ENCODE measurements around the gene TMEM119.

Gene TMEM119, protein sequence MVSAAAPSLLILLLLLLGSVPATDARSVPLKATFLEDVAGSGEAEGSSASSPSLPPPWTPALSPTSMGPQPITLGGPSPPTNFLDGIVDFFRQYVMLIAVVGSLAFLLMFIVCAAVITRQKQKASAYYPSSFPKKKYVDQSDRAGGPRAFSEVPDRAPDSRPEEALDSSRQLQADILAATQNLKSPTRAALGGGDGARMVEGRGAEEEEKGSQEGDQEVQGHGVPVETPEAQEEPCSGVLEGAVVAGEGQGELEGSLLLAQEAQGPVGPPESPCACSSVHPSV

DNA sequence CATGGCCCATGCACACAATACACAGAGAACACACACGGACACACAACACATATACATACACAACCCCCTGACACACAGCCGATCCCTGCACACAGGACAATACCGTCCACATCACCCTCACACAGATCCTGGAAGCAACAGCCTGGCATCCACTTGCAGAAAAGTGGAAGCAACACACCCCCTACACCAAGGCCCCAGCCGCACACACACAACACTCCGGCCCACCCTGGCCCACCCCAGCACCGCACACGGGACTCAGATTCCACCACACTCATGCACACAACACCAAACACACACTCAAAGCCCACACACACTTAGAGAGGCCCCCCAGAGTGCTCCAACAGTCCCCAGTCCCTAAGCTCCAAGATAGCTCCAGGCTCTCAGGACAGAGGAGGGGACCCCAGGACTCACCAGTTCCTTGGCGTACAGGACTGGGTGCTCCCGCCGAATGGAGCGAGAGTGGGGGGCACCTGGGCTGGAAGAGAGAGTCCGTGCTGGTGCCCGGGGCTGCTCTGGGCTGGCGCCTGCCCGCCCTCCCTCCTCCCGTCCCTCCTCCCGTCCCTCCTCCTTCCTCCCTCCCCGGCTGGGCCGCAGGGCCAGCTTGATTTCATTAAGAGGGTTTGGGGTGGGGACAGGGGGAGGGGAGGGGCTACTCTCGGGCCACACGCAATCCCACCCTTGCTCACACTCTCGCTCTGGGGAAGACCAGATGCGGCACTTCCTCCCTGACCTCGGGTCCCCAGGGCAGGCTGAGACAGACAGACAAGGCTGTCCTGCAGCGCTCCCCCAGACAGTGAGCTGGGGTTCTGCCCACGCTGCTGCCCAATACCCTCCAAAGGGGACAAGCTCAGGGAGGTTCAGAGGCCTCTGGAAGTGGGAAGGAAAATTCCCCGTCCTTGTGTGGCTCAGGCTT, at the start of gene TMEM119:
Gene TMEM119, minus strand, starts transcription at position 526 of the 913 bp plus-strand sequence. CDS start 5,701 bp downstream, outside the sequence.
- peak within 1 kb of the TSS; percentile 72 for H3K4me3 ChIP-seq (ENCODE audit: low read length)
- TF ChIP-seq, protein P1, sequence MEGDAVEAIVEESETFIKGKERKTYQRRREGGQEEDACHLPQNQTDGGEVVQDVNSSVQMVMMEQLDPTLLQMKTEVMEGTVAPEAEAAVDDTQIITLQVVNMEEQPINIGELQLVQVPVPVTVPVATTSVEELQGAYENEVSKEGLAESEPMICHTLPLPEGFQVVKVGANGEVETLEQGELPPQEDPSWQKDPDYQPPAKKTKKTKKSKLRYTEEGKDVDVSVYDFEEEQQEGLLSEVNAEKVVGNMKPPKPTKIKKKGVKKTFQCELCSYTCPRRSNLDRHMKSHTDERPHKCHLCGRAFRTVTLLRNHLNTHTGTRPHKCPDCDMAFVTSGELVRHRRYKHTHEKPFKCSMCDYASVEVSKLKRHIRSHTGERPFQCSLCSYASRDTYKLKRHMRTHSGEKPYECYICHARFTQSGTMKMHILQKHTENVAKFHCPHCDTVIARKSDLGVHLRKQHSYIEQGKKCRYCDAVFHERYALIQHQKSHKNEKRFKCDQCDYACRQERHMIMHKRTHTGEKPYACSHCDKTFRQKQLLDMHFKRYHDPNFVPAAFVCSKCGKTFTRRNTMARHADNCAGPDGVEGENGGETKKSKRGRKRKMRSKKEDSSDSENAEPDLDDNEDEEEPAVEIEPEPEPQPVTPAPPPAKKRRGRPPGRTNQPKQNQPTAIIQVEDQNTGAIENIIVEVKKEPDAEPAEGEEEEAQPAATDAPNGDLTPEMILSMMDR (conservative IDR thresholded peaks at IDR 0.05; ENCODE audit: low read length), result no peak
- peak; percentile 88 for DNase-seq (ENCODE audit: low read depth)

DNA sequence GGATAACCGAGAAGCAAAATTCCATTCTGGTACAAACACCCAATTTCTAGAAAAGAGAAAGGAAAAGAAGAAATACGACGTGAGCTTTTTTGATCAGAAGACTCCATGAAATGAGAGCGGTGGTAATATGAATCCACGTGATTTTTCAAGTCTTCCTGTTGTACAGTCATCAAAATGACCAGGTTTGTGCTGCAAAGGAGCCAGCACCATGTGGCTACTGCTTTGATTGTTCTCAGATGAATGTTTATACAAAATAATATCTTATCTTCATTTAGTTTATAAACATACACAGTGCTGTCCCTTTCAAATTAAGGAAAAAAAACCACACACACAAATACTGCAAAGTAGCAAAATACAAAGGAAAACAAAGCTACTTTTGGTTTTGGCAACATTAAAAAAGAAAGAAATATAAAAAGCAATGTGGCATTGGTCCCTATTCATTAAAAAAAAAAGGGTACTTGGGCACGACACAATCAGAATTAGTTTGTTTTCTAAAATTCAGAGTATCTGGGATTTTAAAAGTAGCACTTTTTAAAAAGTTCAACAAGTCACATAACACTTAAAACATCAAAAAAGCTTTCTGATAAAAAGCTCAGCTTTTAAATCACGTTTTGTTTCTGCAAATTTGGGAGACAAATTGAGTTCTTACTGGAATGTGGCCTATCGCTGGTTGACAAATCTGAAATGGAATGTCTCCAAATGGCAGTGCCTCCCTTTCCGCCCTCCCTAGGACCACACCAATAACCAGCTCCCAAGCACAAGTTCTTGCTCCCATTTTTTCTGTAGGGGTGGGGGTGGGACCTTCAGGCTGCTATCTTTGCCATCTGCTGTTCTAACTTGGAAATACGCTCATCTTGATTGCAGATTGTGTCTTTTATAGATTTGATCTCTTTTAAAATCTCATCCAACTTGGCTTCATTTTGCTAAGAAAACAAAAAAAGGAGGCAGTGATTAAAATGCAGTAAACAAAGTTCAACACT, 49.0 kb upstream of the TMEM119 start:
- H3K4me3 ChIP-seq (ENCODE audit: low read length), result no peak overlapping the region
- no peak for DNase-seq (ENCODE audit: low read depth)
- TF ChIP-seq, protein P1 (conservative IDR thresholded peaks at IDR 0.05; ENCODE audit: low read length), result peak; percentile 36

DNA sequence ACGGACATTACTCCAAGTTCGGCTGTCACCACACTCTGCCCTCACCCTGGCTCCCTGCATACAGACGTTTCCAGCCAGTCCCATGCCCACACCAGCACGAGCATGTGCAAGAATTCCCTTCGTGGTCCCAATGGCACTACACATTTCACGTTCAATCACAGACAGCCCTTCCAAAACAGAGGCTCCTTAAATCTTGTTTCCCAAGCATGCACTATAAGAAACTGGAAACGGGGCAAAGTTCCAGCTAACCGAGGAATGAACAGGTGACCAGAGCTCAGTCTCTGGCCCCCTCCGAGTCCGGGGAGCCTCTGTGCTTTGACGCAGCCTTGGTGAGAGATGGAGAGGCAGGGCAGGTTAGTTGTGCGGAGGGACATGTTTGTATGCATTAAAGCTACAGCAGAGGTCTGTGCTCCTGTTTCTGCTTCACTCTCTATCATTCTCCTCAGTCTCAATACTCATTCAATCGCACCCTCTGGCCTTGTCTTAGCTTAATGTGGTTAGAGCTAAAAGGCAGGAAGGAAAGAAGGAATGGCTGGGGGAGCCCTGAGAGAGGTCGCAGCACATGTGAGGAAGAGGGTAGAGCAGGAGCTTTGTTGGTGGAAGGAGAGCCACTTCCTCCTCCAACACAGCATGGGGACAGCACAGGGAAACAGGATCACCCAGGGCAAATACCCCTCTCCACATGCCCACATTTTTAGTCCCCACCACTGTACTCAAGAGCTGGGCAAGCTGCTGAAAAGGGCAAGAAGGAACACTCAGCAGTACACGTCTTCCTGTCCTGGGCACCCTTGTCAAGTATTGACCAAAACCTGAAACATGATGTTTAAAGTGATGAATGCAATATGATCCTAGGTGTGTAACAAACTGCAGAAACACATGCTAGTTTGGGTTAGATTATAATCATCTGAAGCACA, 48.1 kb upstream of the TMEM119 start:
- no peak overlapping the region for H3K4me3 ChIP-seq (ENCODE audit: low read length)
- TF ChIP-seq, protein P1 (conservative IDR thresholded peaks at IDR 0.05; ENCODE audit: low read length), result no peak
- no peak for DNase-seq (ENCODE audit: low read depth)

DNA sequence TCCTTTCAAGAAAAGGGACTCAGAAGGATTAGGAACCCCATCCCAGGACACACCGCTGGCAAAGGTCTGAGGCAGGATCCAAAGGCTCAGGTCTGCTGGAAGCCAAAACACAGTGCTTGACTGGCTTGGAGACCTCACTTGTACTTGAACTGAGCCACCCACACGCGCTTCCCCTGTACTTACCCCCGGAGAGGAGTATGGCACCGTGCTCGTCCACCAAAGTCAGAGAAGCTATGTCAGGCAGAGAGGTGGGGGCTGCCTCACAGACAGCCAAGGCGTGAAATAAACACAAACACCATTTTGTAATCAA, 46.9 kb upstream of the TMEM119 start:
- no peak overlapping the region for H3K4me3 ChIP-seq (ENCODE audit: low read length)
- TF ChIP-seq, protein P1 (conservative IDR thresholded peaks at IDR 0.05; ENCODE audit: low read length), result no peak
- no peak for DNase-seq (ENCODE audit: low read depth)

DNA sequence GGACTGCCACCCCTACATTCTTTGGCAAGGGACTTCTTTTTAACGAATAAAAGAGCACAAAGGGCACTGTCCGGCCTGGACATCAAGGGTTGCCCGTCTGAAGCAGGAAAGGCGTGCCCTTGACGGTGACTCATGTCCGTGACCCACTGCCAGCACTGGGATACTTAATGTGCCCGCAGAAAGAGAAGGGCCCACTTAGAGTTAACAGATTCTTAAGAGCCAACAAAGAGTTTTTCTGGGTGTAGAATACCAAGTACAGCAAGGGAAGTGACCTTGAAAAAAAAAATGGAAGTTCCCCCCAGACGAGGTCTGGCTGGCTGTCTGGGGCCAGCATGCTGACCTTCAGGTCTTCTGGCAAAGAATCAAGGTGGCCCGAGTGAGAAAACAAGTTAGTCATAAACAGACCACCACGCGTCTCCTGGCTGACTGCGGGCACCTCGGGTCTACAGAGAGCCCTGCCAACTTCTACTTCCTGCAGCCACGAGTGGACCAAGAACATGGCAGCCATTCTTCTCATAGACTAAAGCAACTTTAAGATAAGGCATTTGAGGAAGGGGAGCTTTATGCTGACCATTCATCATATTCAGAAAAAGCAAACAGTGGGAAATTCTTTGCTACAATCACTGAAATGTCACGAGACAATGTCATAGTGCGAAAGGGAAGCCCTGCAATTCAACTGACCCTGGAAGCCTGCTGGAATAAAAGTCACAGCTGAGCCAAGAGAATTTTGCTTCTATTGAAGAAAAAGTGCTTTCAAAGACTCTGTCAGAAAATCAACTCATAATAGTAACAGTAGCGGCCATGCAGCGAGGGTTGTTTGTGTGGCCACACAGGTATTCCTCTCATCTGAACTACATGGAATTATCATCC, 46.3 kb upstream of the TMEM119 start:
- DNase-seq (ENCODE audit: low read depth), result peak; percentile 64
- TF ChIP-seq, protein P1 (conservative IDR thresholded peaks at IDR 0.05; ENCODE audit: low read length), result no peak
- no peak overlapping the region for H3K4me3 ChIP-seq (ENCODE audit: low read length)

All from AG10803 (cell line).